AG09319 (cell line): ENCODE measurements around the gene PHC2.
A peak's percentile ranks its signal among the peaks of the same experiment; 100 is the strongest.

Experiments
- DNase-seq: peaks from one replicate; pipeline ENCODE4 v3.0.0-alpha.2; 2010; ENCODE audit warnings: low read depth; ENCODE audit errors: extremely low read depth
- CTCF ChIP-seq: IDR thresholded peaks from 2 replicates; pipeline ENCODE4 v1.5.1; 2011; ENCODE audit warnings: low read depth, mild to moderate bottlenecking, inconsistent platforms, low read length, moderate library complexity

The PHC2 gene

DNA sequence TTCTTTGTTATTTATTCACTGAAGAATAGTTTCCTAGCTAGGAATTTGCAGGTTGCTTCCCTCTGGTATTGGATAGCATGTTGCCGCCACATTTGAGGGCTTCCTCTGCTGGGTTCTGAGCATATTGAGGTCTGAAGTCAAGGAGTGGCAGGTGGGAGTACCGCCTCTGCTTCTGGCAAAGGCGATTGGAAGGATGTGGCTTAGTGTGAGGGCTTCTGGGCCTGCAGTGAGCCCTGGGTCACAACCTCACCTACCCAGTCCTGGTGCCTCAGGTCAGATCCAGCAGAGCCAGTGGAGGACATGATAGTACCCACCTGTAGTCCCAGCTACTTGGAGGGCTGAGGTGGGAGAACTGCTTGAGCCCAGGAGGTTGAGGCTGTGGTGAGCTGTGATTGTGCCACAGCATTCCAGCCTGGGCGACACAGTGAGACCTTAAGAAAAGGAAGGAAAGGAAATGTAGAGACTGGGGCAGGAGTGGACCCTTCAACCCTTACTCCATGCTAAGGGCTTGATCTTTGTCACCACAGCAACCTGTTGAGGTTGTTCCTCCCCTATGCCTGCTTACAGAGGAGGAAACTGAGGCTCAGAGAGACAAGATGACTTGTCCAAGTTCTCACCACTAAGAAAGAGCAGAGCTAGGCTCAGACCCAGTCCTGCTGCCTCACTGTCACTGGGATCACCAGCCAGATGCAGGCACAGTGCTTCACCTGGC is 132.8 kb downstream of the PHC2 start:
- no peak for DNase-seq
- TF ChIP-seq CTCF = no peak

GRCh38 chr1:33296824-33297223 is 134.1 kb downstream of the PHC2 start:
- TF ChIP-seq CTCF = no peak
- DNase-seq = no peak

DNA sequence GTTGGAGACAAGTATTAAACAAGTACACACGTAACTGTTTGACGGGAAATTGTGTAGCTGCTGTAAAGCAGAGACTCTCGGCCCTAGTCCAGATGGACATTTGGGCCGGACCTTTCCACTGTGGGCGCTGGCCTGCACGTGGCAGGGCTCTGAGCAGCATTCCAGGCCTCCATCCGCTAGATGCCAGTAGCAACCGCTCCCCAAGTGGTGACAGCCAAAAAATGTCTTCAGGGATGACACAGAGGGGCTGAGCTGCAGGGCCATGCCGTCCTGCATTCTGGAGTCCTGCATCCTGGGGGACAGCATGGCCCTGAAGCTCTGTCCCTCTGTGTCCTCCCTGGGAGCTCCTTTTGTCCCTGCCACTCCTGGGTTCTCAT is 134.8 kb downstream of the PHC2 start:
- TF ChIP-seq CTCF = no peak

DNA sequence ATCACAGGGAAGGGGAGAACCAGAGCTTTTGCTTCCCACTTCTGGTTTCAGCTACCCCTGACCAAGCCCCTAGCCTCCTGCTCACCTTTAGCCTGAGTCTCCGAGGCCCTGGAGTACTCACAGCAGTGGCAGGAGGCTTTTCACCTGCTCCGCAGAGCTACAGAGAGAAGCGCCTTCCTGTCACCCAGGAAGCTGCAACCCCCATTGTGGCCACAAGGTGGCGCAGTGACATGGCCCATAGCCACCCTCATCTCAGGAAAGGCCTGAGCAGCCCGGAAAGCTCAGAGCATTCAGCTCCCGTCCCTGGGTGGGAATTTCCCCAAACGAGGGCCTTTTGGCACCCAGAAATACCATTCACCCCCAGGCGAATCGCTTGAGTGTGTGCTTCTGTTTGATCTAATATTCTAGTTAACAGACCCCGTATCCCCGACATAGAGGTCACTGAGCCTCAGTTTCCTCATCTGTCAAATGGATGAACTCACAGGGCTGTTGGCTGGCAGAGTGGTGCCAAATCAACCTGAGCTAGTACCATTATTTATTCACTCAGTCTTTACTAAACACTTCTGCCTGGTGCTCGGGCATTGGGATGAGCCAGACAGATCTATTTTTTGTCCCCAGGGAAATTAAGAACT is 135.3 kb downstream of the PHC2 start:
- DNase-seq = peak; percentile 44

More for the DNA sequence above, 134.8 kb downstream of the PHC2 start:
- DNase-seq = no peak

DNA sequence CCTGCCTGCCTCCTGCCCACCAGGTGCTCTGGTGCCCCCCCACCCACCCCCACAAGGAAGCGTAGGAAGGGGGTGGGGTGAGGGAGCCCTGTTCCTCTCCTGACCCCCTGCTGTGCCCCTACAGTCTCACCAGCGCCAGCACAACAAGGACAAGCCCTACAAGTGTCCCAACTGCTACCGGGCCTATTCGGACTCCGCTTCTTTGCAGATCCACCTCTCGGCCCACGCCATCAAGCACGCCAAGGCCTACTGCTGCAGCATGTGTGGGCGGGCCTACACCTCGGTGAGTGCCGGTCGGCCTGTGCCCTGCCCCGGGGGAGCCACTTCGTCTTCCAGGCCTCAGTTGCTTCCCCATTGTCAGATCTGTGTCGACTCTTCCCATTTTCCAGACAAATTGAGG is 135.9 kb downstream of the PHC2 start:
- no peak for TF ChIP-seq CTCF
- DNase-seq = no peak

More for the DNA sequence above, 135.3 kb downstream of the PHC2 start:
- TF ChIP-seq CTCF = peak; percentile 93

DNA sequence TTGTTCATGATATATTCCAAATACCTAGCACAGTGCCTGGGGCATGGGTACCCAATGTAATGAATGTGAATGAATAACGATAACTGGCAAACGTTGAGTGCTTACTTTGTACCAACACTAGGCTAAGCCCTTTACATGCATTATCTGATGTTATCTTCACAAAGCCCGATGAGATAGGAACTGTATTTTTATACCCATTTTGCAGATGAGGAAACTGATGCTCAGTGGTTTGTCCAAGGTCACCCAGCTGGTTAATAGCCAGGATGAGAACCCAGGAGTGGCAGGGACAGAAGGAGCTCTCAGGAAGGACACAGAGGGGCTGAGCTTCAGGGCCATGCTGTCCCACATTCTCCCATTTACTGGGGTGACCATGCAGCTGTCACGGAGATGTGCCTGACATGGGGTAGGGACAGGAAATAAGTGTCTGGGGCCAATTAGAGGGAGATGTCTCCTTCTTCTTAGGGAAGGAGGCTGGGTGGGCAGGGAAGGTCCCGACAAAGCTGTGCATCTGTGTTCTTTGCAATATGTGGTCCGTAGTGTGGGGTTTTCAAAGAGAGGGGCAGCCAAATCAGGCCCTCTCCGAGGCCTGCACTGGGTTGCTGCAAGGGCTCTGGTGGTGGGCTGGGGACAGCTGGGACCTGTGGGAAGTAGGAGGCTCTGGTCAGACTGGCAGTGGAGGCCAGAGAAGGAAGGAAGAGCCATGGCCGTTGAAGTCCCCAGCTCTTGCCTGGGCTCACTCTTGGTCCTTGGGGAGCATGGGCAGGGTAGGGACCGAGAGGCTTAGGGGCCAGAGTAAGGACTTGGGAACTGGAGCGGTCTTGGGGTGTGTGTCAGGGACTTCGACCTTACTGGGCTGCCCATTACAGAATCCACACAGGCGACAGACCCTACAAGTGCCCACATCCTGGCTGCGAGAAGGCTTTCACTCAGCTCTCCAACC is 136.6 kb downstream of the PHC2 start:
- no peak for DNase-seq
- TF ChIP-seq CTCF = no peak
